H7 (cell line): ENCODE data around the gene ARTN. TPM values are rescaled to one million over a fixed set of nuclear protein-coding genes. Genes with fewer than 3 reads are reported as not detected.

Experiments used
- DNase-seq: peaks from one replicate; pipeline ENCODE4 v3.0.0; 2012
- H3K27me3 ChIP-seq: 2 replicates; pipeline ENCODE4 v1.6.0; 2011; ENCODE audit warnings: mild to moderate bottlenecking, low read length; ENCODE audit not compliant: control insufficient read depth, insufficient read depth
- H3K36me3 ChIP-seq: replicated peaks from 2 replicates; pipeline ENCODE4 v1.5.1; 2011; ENCODE audit warnings: low read length; ENCODE audit not compliant: control insufficient read depth, insufficient read depth
- H3K4me3 ChIP-seq: 2 replicates; pipeline ENCODE4 v1.5.1; 2011; ENCODE audit warnings: low read depth, mild to moderate bottlenecking, control low read depth, low read length, moderate library complexity; ENCODE audit not compliant: insufficient read depth
- total RNA-seq: library from RNA; depleted of rRNA; stranded (reverse); fragments of >200 nt; shearing (Covaris generic); gene quantifications from 2 replicates; pipeline ENCODE4 v1.2.3, GENCODE V29; 2014

Gene ARTN
- total RNA-seq, 1 experiment from 2014 or later = 9.7 TPM

DNA sequence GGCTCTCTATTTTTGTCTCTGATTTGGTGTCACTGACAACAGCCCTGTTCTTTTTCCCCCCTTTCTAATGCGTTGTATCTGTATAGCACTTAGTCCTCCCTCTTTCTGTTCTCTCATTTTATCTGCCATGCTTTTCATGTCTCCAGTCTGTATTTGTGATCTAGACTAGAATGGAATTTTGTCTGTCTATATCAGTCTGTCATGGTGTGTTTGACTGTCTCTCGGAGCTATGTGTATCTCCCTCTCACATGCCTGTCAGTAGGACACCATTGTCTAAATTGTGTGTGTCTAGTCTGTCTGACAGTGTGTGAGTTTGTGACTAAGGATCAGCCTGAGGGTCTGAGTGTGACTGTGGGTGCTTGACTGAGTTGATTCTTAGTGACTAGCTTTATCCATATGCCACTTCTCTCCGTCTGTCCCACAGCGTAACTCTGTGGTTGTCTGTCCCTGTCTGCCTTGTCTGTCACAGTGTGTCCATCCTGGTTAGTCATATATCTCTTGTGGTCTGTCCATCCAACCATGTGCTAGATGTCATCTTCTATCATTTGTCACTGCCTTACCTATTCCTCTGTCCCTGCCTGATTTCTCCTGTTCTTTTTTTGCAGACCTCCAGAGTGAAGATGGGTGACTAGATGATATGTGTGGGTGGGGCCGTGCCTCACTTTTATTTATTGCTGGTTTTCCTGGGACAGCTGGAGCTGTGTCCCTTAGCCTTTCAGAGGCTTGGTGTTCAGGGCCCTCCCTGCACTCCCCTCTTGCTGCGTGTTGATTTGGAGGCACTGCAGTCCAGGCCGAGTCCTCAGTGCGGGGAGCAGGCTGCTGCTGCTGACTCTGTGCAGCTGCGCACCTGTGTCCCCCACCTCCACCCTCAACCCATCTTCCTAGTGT is 44.0 kb downstream of the ARTN start:
- Histone ChIP-seq H3K4me3 (no peak overlapping the region), H3K27me3 (no peaks in the 10 kb centered on the region), H3K36me3 (peaks cover 16% of the 10 kb centered on the region)
- DNase-seq = no peak

DNA sequence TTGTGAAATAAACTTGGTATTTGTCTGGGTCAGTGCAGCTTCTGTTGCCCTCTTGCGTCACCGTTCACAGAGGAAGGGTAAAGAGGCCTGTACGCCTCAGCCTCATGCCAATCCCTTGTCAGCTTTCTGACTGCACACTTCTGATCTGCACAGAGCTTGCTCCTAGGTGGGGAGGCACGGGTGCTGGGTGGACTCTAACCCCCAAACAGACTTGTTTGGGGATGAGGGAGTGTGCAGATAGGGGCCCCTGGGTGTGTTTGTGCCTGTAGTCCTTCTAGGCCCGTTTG is 44.6 kb downstream of the ARTN start:
- H3K4me3 ChIP-seq = no peak overlapping the region; the same call in 1 of the 2 replicates
- H3K27me3 ChIP-seq = no peaks in the 10 kb centered on the region
- peaks cover 16% of the 10 kb centered on the region for H3K36me3 ChIP-seq
- DNase-seq = no peak

DNA sequence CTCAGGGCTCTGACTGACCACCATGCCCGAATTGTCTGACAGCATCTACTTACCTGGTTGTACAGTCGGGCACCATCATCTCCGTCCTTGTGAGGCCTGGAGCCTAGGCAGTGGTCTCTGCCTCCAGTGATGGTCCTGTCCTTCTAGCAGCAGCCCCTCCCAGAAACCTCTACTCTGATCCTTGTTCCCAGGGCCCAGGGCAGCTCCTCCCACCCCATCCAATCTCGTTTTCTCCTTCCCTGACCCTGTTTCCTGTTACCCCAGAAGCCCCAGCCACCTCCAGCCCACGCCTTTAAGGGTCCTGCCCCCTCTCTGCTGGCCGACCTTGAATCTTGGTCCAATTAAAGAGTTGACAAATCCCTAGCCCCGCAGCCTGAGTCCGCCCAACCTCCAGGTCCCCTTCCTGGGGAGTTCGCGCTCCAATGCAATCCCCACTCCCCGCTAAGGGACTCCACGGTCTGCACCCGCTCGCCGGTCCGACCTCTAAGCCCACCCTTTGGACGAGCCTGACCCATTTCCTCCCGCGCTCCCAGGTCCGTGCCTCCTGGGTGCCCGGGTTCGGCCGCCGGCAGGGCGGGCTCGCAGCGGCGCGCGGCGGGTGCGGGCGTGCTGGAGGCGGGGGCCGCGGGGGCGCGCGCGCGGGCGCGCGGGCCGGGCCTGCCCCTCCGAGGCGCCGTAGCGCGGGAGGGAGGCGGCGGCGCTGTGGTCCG is 45.1 kb downstream of the ARTN start, which contains the start of gene B4GALT2:
Gene B4GALT2 (plus strand): TSS at position 660 of the 710 bp plus-strand sequence. CDS start 1,951 bp downstream, outside the sequence.
- Histone ChIP-seq H3K36me3 (peaks cover 16% of the 10 kb centered on the region), H3K27me3 (no peaks in the 10 kb centered on the region), H3K4me3 (peak within 1 kb of the TSS; percentile 78)
- DNase-seq = peak; percentile 97

DNA sequence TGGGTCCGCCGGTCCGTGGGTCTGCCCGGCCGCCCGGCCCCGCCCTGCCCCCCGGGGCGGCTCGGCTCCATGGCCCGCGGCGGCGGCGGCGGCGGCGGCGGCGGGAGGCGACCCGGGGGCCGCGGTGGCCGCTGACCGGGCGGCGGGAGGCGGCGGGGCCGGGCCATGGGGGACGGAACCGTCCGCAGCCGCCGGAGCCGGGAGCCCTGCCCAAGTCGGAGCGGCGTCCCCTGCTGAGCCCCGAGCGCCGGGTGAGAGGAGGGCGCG is 45.6 kb downstream of the ARTN start:
- Histone ChIP-seq H3K36me3 (peaks cover 16% of the 10 kb centered on the region), H3K4me3 (peak overlapping the region; percentile 76), H3K27me3 (no peaks in the 10 kb centered on the region)
- no peak for DNase-seq

DNA sequence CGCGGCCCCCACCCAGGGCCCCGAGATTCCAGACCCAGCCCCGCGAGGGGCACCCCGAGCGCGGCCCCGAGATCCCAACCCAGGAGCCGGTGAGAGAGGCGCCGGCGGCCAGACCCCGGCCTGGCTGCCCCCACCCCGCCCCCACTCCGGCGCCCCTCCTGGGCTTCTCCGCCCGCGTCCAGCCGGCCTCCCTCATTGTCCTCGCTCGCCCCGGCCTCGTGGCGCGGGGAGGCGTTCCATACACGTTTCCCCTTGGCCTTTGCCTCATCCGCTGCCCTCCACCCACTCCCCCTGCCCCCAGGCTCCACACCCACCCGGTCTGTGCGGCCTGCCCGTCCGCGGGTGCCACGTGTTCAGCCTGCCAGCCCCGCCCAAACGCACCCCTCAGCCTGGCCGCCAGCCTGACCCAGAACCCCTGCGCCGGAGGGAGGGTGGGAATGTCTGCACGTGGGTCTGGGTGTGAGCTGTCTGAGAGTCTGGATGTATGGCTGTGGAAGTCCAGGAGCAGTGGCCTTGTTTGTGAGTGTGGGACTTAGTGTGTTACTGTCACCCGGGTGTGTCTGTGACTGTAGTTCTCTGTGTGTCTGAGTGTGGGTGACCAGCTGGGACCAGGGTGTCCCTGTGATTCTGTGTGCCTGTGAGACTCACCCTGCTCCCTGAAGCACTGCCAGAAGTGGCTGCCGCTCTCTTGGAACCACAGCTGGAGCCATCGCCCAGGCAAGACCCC is 46.1 kb downstream of the ARTN start:
- Histone ChIP-seq H3K4me3 (peak overlapping the region; percentile 76), H3K27me3 (no peaks in the 10 kb centered on the region), H3K36me3 (peaks cover 18% of the 10 kb centered on the region)
- DNase-seq = peak; percentile 91

GRCh38 chr1:43980255-43981134 is 46.9 kb downstream of the ARTN start:
- H3K27me3 ChIP-seq = no peaks in the 10 kb centered on the region
- DNase-seq = peak; percentile 42
- H3K36me3 ChIP-seq = peaks cover 19% of the 10 kb centered on the region
- peak overlapping the region; percentile 76 for H3K4me3 ChIP-seq

- DNase-seq = peak; percentile 63
- Histone ChIP-seq H3K4me3 (no peak overlapping the region), H3K36me3 (peaks cover 22% of the 10 kb centered on the region), H3K27me3 (no peaks in the 10 kb centered on the region; the same call in 1 of the 2 replicates)
Measured at GRCh38 chr1:43981135-43981491, 47.5 kb downstream of the ARTN start.

DNA sequence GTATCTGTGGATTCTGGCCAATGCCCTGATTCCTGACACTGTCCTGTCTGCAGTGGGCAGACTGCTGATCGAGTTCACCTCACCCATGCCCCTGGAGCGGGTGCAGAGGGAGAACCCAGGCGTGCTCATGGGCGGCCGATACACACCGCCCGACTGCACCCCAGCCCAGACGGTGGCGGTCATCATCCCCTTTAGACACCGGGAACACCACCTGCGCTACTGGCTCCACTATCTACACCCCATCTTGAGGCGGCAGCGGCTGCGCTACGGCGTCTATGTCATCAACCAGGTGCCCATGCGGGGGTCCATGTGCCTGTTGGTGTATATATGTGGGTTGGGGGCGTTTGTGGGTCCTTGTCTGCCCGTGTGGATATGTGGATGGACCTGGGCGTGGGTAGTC is 48.0 kb downstream of the ARTN start:
- Histone ChIP-seq H3K36me3 (peaks cover 17% of the 10 kb centered on the region), H3K27me3 (no peaks in the 10 kb centered on the region; the same call in 1 of the 2 replicates), H3K4me3 (no peak overlapping the region)
- DNase-seq = no peak

DNA sequence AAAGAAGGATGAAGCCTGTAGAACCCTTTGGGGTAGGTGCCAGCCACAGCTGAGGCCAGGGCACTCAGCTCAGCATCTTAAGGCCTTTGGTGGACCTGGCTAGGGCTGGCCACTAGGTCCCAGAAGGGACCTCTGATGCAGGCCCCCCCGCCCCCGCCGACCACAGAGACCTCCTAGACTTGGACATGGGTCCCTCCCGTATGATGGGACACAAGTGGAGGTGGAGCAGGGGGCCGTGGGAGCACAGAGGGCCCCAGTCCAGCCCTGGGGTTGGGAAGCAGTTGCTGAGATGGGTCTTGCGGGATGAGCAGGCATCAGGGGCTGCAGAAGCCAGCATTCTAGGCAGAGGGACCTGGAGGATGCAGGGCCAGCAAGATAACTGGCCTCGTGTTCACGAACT is 48.6 kb downstream of the ARTN start:
- no peak for DNase-seq
- H3K27me3 ChIP-seq = no peaks in the 10 kb centered on the region; the same call in 1 of the 2 replicates
- peaks cover 12% of the 10 kb centered on the region for H3K36me3 ChIP-seq
- no peak overlapping the region for H3K4me3 ChIP-seq

- peaks cover 10% of the 10 kb centered on the region for H3K36me3 ChIP-seq
- no peak overlapping the region for H3K4me3 ChIP-seq
- H3K27me3 ChIP-seq = no peaks in the 10 kb centered on the region; the same call in 1 of the 2 replicates
- DNase-seq = peak; percentile 42
Measured at GRCh38 chr1:43982808-43983207, 49.2 kb downstream of the ARTN start.

DNA sequence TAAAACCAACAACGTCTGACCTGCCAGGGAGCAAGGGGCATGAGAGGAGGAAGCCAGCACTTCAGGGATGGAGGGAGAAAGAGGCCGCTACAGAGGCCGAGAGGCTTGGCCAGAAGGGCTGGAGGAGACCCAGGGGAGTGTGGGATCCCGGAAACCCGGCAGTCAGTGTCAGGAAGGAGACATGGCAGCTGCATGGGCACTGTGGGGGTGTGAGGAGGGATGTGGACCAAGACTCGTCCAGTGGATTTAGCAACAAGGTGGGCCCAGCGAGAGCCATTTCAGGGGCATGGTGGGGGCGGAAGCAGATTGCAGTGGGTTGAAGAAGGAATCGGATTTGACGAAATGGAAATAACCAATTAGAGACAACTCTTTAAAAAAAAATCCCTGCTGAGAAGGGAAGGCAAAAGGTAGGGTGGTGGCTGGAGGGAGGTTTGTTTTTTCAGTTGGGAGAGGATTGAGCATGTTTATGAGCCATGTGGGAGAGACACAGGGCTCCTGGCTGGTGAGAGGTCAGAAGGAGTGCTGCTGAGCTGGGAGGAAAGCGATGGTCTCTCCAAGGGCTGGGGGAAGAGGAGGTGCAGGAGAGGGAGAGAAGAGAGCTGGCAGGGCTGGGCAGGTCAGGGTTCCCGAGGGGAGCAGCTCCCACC is 49.8 kb downstream of the ARTN start:
- H3K27me3 ChIP-seq = no peaks in the 10 kb centered on the region; the same call in 1 of the 2 replicates
- peak; percentile 46 for DNase-seq
- peaks cover 10% of the 10 kb centered on the region for H3K36me3 ChIP-seq
- H3K4me3 ChIP-seq = no peak overlapping the region

GRCh38 chr1:43984855-43985254 is 51.3 kb downstream of the ARTN start:
- Histone ChIP-seq H3K4me3 (no peak overlapping the region), H3K36me3 (peaks cover 10% of the 10 kb centered on the region), H3K27me3 (no peaks in the 10 kb centered on the region; the same call in 1 of the 2 replicates)
- DNase-seq = no peak

GRCh38 chr1:43985984-43986595 is 52.5 kb downstream of the ARTN start:
- Histone ChIP-seq H3K27me3 (no peaks in the 10 kb centered on the region; the same call in 1 of the 2 replicates), H3K36me3 (peaks cover 8% of the 10 kb centered on the region), H3K4me3 (no peak overlapping the region)
- no peak for DNase-seq
